ENCODE data around the gene FMO3. TPM values are rescaled to one million over a fixed set of nuclear protein-coding genes. Genes with fewer than 3 reads are reported as not detected.

The FMO3 gene
- total RNA-seq, 2 experiments from 2014 or later = not detected

- H3K4me3 Mint-ChIP-seq = no peak overlapping the region
- H3K27ac Mint-ChIP-seq = no peak overlapping the region
- H3K4me1 Mint-ChIP-seq (ENCODE audit: low read depth) = no peaks in the 10 kb centered on the region
- H3K27me3 Mint-ChIP-seq = peaks cover 2% of the 10 kb centered on the region
- CTCF ChIA-PET = no interaction called here
- intact Hi-C loops (cut with micrococcal nuclease) = no loop called here
- POLR2A ChIA-PET = no interaction called here
- ATAC-seq = no peak
- H3K36me3 Mint-ChIP-seq (ENCODE audit: low read depth) = no peaks in the 10 kb centered on the region
- TF ChIP-seq CTCF (IDR thresholded peaks at IDR 0.05) = no peak
- no peaks in the 10 kb centered on the region for H3K9me3 Mint-ChIP-seq
- DNase-seq = no peak
Measured at GRCh38 chr1:171062902-171063301, 27.8 kb upstream of the FMO3 start.

GRCh38 chr1:171075041-171075440 is 15.7 kb upstream of the FMO3 start:
- no peak for TF ChIP-seq CTCF (IDR thresholded peaks at IDR 0.05)
- Mint-ChIP-seq H3K4me1 (ENCODE audit: low read depth) (no peaks in the 10 kb centered on the region), H3K27ac (no peak overlapping the region), H3K9me3 (no peaks in the 10 kb centered on the region), H3K27me3 (peaks cover 7% of the 10 kb centered on the region), H3K4me3 (no peak overlapping the region), H3K36me3 (ENCODE audit: low read depth) (no peaks in the 10 kb centered on the region)
- ChIA-PET CTCF (no interaction called here), POLR2A (no interaction called here)
- ATAC-seq = no peak
- no peak for DNase-seq
- intact Hi-C loops (cut with micrococcal nuclease) = no loop called here

GRCh38 chr1:171081314-171081753 is 9.4 kb upstream of the FMO3 start:
- Mint-ChIP-seq H3K4me3 (no peak overlapping the region), H3K9me3 (no peaks in the 10 kb centered on the region), H3K4me1 (ENCODE audit: low read depth) (no peaks in the 10 kb centered on the region), H3K27ac (no peak overlapping the region), H3K27me3 (peaks cover 6% of the 10 kb centered on the region), H3K36me3 (ENCODE audit: low read depth) (no peaks in the 10 kb centered on the region)
- DNase-seq (no peak), ATAC-seq (no peak)
- no peak for TF ChIP-seq CTCF (IDR thresholded peaks at IDR 0.05)
- intact Hi-C loops (cut with micrococcal nuclease) = no loop called here
- ChIA-PET POLR2A (interaction anchor here (1.1 kb wide), 1 partner anchor 27 kb away, joined by 4 read pairs; no protein-coding TSS in a partner anchor), CTCF (interaction anchor here (1.2 to 2.3 kb wide), 2 partner anchors 146 to 232 kb away, joined by 6 to 12 read pairs; partner anchors contain the start of gene FMO4)

- intact Hi-C loops (cut with micrococcal nuclease) = no loop called here
- ChIA-PET POLR2A (interaction anchor here (1.1 kb wide), 1 partner anchor 26 kb away, joined by 4 read pairs; no protein-coding TSS in a partner anchor), CTCF (interaction anchor here (1.2 to 2.3 kb wide), 2 partner anchors 145 to 232 kb away, joined by 6 to 12 read pairs; partner anchors contain the start of gene FMO4)
- H3K9me3 Mint-ChIP-seq = no peaks in the 10 kb centered on the region
- DNase-seq (no peak), ATAC-seq (no peak)
- H3K36me3 Mint-ChIP-seq (ENCODE audit: low read depth) = no peaks in the 10 kb centered on the region
- H3K27me3 Mint-ChIP-seq = peaks cover 2% of the 10 kb centered on the region
- no peaks in the 10 kb centered on the region for H3K4me1 Mint-ChIP-seq (ENCODE audit: low read depth)
- no peak for TF ChIP-seq CTCF (IDR thresholded peaks at IDR 0.05)
- no peak overlapping the region for H3K4me3 Mint-ChIP-seq
- no peak overlapping the region for H3K27ac Mint-ChIP-seq
Measured at GRCh38 chr1:171081763-171082201, 8.9 kb upstream of the FMO3 start.

GRCh38 chr1:171082606-171083005 is 8.1 kb upstream of the FMO3 start:
- DNase-seq = no peak
- H3K4me1 Mint-ChIP-seq (ENCODE audit: low read depth) = no peaks in the 10 kb centered on the region
- ChIA-PET CTCF (interaction anchor here (2.3 kb wide), 1 partner anchor 231 kb away, joined by 12 read pairs; the partner anchor contains the start of gene FMO4), POLR2A (no interaction called here)
- no peaks in the 10 kb centered on the region for H3K36me3 Mint-ChIP-seq (ENCODE audit: low read depth)
- TF ChIP-seq CTCF (IDR thresholded peaks at IDR 0.05) = no peak
- H3K4me3 Mint-ChIP-seq = no peak overlapping the region
- no peaks in the 10 kb centered on the region for H3K9me3 Mint-ChIP-seq
- H3K27ac Mint-ChIP-seq = no peak overlapping the region
- intact Hi-C loops (cut with micrococcal nuclease) = no loop called here
- ATAC-seq = no peak
- H3K27me3 Mint-ChIP-seq = peaks cover 2% of the 10 kb centered on the region

Measured in activated CD8-positive, alpha-beta T cell treated with anti-CD3 and anti-CD28 coated beads for 36 hours (primary cell).